Nucleus accumbens (tissue), 56 donors: ENCODE results near the gene BRF1.
"Not testable (repeated sequence)": the region's sequence is repeated elsewhere in the genome, so short reads cannot be mapped to it uniquely, and the experiment has no call there.

Experiments
- DNase-seq, 56 donors: peaks; one replicate each; lab custom pipeline; 2025; lab: John Stamatoyannopoulos, UW

The BRF1 gene

DNA sequence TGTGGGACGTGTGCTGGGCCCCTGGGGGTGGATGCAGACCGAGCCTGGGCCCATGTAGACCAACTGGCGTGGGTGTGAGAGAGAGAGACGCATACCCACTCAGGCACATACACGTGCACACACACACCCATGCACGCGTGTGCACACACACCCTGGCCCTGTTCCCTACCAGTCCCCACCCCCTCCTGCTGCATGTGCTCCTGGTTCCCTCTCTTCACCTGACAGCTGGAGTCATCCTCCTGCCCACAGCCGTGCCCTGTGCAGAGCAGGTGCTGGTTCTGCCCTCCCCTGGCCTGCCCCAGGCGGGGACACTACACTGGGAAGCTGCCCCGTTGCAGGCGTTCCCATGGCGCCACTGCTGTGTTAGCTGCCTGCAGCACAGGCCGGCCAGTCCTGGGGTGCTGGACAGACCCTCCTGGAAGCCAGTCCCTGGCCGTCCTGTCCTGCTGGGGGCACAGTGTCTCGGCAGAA, 32.3 kb upstream of the BRF1 start:
- no peak for DNase-seq

GRCh38 chr14:105332350-105332874, 31.6 kb upstream of the BRF1 start:
- DNase-seq = no peak

DNA sequence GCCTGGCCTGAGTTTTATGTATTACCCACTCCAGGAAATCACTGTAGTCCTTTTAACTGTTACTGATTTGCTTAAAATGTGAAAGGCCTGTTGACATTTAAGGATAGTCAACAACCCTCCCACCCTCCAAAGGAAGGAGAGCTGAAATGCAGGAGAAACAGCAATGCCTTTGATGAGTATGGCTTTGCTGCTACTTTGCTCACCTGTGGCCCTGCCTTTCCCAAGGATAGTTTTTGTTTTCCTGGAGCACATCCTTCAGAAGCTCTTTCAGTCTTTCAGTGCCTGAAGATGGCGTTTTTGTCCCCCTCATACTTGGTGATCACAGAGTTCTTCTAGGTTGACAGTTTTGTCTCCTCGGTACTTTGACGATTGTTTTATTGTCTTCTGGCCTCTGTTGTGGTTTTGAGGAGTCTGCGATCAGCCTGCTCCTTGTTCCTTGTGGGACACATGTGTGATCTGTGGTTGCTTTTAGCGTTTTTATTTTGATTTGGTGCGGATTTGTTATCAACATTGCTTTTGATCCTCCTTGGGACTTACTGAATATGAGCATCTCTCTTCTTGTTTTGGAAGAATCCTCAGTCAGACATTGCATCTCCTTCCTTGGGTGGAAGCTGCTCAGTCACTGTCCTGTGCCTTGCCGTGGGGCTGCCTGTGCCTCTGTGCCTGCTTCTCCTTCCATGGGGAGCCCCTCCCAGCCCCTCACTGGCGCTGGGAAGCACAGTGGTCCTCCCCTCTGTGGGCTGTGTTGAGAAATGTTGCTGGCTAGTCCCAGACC, 31.0 kb upstream of the BRF1 start:
- DNase-seq = no peak

DNA sequence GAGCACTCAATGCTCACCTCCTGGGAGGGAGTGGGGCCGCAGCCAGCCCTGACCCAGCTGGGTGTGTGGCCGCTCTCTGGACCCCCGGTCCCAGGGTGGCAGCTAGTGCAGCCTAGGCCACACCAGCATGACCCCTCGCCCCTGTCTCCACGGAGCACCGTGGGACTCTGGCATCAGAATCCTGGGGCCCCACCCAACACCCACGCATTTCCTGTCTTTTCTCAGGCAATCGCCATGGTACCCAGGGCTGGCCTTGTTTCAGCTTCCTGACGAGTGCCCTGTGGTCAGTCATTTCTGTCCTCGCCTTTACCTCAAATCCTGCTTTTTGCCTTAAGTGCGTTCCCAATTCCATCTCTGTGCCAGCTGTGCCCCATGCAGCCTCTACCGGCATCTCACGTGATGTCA, 29.7 kb upstream of the BRF1 start:
- no peak for DNase-seq

DNA sequence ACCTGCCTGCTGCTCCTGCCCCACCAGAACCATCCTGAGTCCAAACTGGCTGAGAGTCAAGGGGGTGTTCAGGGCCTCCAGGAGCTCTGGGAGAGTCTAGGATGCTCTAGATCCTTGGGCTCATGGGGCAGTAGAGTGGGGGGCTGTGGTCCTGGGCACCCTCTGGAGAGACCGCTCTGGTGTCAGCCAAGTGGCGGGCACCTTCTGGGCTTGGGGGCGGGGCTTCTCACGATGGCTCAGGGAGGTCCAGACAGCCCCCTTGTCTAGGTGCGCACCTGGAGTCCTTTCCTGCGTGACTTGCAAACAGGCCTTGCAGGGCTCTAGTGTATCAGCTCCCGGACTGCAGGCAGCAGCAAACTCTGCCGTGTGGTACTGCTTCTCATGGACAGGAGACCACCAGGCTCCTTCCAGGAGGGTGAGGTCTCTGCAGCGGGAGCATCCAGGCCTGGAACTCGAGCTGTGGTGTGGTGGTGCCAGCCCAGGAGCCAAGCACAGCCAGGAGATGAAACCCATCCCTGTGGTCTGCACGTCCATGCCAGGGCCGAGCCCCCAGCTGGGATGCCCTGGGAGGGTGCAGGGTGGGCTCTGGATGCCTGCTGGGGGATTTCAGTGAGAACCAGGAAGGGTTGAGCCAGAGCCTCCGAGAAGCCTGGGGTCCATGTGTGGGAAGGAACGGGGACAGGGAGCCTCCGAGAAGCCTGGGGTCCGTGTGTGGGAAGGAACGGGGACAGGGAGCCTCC, 28.8 kb upstream of the BRF1 start:
- DNase-seq = no peak

DNA sequence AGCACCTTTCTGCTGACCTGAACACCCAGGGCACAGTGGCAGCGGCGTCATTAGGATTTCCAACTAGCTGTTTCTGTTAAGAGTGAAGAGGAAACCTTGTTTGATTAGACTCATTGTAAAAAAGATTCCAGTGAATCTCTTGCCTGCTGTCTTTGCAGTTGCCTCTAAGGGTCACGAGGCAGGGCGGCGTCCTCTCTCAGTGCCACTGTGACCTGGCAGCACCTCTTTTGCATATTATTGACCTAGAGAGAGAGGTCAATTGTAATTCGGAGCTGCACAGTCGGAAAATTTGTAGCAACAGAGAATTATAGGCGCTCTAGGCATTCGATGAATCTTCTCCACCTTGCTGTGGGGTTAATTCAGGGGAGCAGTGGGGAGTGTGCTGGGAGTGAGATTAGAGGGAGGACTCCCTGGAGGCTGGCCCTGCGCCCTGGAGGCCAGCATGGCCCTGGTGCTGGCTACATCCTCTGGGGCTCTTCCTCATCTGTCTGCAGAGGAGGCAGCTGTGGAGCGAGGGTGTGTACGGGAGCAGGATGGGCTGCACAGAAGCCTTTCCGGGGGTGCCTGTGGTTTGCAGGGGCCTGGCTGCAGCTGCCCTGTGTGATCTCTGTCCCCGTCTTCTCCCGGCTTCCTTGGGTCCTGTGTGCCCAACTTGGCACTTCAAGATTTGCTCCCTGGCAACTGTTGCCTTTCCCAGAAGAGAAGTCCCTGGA, 28.0 kb upstream of the BRF1 start:
- no peak for DNase-seq

- no peak for DNase-seq
Observed at GRCh38 chr14:105328070-105328677, 27.4 kb upstream of the BRF1 start.

DNA sequence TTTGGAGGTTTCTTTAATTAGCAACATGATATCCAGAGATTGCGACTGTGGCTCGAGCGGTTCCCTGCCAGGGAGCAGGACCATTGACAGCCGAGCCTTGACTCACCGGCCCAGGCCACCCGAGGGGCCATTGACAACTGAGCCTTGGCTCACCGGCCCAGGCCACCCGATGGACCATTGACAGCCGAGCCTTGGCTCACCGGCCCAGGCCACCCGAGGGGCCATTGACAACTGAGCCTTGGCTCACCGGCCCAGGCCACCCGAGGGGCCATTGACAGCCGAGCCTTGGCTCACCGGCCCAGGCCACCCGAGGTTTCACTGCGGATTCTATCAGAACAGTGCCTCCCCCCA, 26.9 kb upstream of the BRF1 start:
- DNase-seq = not testable (repeated sequence)

- peak in 1 of 56 donors; percentile 18 for DNase-seq
Observed at GRCh38 chr14:105326891-105327694, 26.3 kb upstream of the BRF1 start.

GRCh38 chr14:105326568-105326867, 25.7 kb upstream of the BRF1 start:
- DNase-seq = no peak

GRCh38 chr14:105325716-105326567, 25.1 kb upstream of the BRF1 start:
- DNase-seq = no peak

DNA sequence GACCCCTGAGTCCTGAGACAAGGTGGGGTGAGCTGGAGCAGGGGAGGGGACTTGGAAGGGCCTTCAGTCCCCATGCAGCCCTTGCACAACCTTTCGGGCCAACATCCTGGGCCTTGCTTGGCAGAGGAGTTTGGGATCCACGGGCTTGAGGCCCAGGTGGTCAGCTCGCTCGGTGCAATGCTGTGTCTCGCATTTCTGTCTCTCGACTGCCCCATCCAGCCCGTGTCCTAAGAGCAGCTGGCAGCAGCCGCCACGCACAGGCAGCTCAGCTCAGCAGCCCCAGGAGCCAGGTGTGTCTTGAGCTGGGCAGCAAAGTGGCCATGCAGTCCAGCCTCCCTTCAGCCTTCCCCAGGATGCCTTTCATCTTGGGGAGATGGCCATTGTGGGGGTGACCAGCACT, 24.5 kb upstream of the BRF1 start:
- DNase-seq = no peak

GRCh38 chr14:105324871-105325270, 24.1 kb upstream of the BRF1 start:
- DNase-seq = no peak

GRCh38 chr14:105324080-105324778, 23.4 kb upstream of the BRF1 start:
- DNase-seq = peak in 8 of 56 donors; percentile 15 to 67 (median 36)

GRCh38 chr14:105323663-105324062, 22.9 kb upstream of the BRF1 start:
- DNase-seq = no peak

DNA sequence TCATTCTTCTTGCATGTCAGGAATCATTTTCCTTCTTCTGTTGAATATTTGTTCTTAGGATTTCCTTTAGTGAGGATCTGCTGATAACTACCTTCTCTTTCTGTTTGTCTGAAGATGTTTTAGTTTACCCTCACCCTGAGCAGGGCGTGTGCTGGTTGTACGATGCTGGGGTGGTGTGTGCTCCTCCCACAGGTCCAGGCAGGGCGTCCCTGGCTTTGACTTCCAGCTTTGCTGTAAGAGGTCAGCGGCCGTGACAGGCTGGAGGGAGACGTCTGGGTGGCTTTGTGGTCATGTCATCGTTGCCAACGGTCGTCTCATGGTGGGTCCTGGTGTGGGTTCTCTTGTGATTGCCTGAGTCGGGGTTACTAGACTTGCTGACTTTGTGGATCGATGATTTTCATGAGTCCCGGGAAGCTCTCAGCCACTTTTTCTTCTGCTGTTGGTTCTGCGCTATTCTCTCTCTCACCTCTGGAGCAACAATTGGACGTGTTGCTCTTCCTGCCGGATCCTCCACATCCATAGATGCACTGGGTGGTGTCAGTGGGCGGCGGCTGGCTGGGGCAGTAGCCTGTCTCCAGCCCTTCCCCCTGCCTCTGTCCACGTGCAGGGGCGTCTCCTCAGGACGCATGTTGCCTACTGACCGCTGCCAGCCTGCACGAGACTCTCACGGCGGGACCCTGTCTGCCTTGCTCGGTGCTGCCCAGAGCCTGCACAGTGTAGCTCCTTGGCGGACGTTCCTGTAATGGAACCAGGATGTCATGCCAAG, 22.2 kb upstream of the BRF1 start:
- peak in 1 of 56 donors; percentile 34 for DNase-seq

DNA sequence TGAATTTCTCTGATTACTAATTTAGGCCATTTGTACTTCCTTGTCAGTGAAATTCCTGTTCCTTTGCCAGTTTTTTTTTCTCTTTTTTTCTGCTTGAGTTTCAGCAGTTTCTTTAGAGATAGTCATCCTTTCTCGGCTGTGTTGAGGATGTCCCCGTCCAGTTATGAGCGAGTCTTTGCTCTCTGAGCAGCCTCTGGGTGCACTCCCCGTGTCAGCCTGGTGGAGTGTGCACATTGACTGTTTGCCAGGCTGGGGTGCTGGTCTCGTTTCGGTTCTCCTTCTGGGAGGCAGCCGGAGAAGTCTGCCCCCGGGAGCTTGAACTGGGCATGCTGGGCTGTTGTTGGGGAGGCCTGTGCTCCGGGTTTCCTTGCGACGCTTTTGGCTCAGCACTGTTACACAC, 16.7 kb upstream of the BRF1 start:
- peak in 16 of 56 donors; percentile 27 to 58 (median 36) for DNase-seq
